ENCODE data around the gene RAVER2. TPM values are rescaled to one million over a fixed set of nuclear protein-coding genes. Genes with fewer than 3 reads are reported as not detected.

RAVER2 gene
- total RNA-seq, 1 experiment from 2014 or later: 20.3 TPM

GRCh38 chr1:64754173-64754572, 9.3 kb downstream of the RAVER2 start:
- H3K4me1 Mint-ChIP-seq: peaks cover 43% of the 10 kb centered on the region
- no peak overlapping the region for H3K4me3 Mint-ChIP-seq
- H3K36me3 Mint-ChIP-seq: peaks cover 9% of the 10 kb centered on the region
- peaks cover 9% of the 10 kb centered on the region for H3K9me3 Mint-ChIP-seq
- H3K27me3 Mint-ChIP-seq (ENCODE audit: low read depth): no peaks in the 10 kb centered on the region
- ATAC-seq (no peak), DNase-seq (ENCODE audit: low spot score) (no peak)
- no peak overlapping the region for H3K27ac Mint-ChIP-seq
- no peak for TF ChIP-seq SOX15 (CRISPR knock-in tag; IDR thresholded peaks at IDR 0.05)
- TF ChIP-seq, protein P1, sequence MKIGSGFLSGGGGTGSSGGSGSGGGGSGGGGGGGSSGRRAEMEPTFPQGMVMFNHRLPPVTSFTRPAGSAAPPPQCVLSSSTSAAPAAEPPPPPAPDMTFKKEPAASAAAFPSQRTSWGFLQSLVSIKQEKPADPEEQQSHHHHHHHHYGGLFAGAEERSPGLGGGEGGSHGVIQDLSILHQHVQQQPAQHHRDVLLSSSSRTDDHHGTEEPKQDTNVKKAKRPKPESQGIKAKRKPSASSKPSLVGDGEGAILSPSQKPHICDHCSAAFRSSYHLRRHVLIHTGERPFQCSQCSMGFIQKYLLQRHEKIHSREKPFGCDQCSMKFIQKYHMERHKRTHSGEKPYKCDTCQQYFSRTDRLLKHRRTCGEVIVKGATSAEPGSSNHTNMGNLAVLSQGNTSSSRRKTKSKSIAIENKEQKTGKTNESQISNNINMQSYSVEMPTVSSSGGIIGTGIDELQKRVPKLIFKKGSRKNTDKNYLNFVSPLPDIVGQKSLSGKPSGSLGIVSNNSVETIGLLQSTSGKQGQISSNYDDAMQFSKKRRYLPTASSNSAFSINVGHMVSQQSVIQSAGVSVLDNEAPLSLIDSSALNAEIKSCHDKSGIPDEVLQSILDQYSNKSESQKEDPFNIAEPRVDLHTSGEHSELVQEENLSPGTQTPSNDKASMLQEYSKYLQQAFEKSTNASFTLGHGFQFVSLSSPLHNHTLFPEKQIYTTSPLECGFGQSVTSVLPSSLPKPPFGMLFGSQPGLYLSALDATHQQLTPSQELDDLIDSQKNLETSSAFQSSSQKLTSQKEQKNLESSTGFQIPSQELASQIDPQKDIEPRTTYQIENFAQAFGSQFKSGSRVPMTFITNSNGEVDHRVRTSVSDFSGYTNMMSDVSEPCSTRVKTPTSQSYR (CRISPR knock-in tag; IDR thresholded peaks at IDR 0.05): no peak
- no peak for TF ChIP-seq AR (CRISPR knock-in tag; IDR thresholded peaks at IDR 0.05)
- no peak for TF ChIP-seq SMAD4 (CRISPR knock-in tag; IDR thresholded peaks at IDR 0.05)
- no peak for TF ChIP-seq PREB (CRISPR knock-in tag; IDR thresholded peaks at IDR 0.05; ENCODE audit: borderline replicate concordance)
- no peak for TF ChIP-seq ZNF671 (CRISPR knock-in tag; IDR thresholded peaks at IDR 0.05)
- TF ChIP-seq ZNF396 (CRISPR knock-in tag; IDR thresholded peaks at IDR 0.05; ENCODE audit: borderline replicate concordance): no peak
- TF ChIP-seq ELF4 (CRISPR knock-in tag; IDR thresholded peaks at IDR 0.05; ENCODE audit: low read depth): no peak
- TF ChIP-seq MAX (CRISPR knock-in tag; IDR thresholded peaks at IDR 0.05): no peak
- TF ChIP-seq RORB (CRISPR knock-in tag; IDR thresholded peaks at IDR 0.05): no peak
- TF ChIP-seq GRHL2 (CRISPR knock-in tag; IDR thresholded peaks at IDR 0.05; ENCODE audit: insufficient replicate concordance, severe bottlenecking): no peak
- TF ChIP-seq ATF6 (CRISPR knock-in tag; IDR thresholded peaks at IDR 0.05): no peak
- TF ChIP-seq FOXP1 (CRISPR knock-in tag; IDR thresholded peaks at IDR 0.05; ENCODE audit: borderline replicate concordance): no peak
- TF ChIP-seq ZNF423 (CRISPR knock-in tag; IDR thresholded peaks at IDR 0.05): no peak
- TF ChIP-seq, protein P2, sequence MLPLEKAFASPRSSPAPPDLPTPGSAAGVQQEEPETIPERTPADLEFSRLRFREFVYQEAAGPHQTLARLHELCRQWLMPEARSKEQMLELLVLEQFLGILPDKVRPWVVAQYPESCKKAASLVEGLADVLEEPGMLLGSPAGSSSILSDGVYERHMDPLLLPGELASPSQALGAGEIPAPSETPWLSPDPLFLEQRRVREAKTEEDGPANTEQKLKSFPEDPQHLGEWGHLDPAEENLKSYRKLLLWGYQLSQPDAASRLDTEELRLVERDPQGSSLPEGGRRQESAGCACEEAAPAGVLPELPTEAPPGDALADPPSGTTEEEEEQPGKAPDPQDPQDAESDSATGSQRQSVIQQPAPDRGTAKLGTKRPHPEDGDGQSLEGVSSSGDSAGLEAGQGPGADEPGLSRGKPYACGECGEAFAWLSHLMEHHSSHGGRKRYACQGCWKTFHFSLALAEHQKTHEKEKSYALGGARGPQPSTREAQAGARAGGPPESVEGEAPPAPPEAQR (CRISPR knock-in tag; IDR thresholded peaks at IDR 0.05): no peak
- TF ChIP-seq CTCF (IDR thresholded peaks at IDR 0.05): no peak
- no peak for TF ChIP-seq ETV6 (CRISPR knock-in tag; IDR thresholded peaks at IDR 0.05)
- TF ChIP-seq GABPB1 (CRISPR knock-in tag; IDR thresholded peaks at IDR 0.05): no peak
- ChIA-PET CTCF (no interaction called here), POLR2A (no interaction called here)
